OCI-LY1 (cell line): Measurements from ENCODE around the gene SFXN4.

Source experiments
- EZH2 ChIP-seq: fragments of 200-600 bp; sonication (generic), shearing (Covaris generic); IDR thresholded peaks from 2 replicates; pipeline ENCODE4 v1.8.0; 2017; ENCODE audit warnings: borderline replicate concordance, mixed run types, mild to moderate bottlenecking, antibody characterized with exemption, low read length, moderate library complexity, mixed read lengths
- TF ChIP-seq, protein P1 (sequence below): fragments of 200-600 bp; sonication (generic), shearing (Covaris generic); IDR thresholded peaks from 2 replicates; pipeline ENCODE4 v1.5.1; 2017; ENCODE audit warnings: mild to moderate bottlenecking, antibody characterized with exemption, low read length, moderate library complexity, mixed read lengths

DNA sequence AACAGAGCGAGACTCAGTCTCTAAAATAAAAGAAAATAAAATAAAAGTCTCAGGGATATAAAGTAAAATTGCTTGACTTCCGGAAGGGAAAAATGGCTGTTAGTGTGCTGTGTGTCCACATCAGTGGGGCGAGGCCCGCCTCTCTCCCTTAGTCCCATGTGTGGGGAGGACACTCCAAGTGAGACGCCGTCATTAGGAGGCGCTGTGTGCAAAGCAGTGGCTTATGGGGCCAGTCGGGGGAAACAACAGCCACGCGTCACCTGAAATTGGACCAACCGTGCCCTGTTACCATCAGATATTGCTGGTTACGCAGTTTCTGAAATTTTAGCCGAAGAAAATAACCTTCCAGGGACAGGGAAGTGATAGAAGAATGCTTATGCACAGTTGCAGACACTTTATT is 15.8 kb downstream of the SFXN4 start:
- TF ChIP-seq, protein P1, sequence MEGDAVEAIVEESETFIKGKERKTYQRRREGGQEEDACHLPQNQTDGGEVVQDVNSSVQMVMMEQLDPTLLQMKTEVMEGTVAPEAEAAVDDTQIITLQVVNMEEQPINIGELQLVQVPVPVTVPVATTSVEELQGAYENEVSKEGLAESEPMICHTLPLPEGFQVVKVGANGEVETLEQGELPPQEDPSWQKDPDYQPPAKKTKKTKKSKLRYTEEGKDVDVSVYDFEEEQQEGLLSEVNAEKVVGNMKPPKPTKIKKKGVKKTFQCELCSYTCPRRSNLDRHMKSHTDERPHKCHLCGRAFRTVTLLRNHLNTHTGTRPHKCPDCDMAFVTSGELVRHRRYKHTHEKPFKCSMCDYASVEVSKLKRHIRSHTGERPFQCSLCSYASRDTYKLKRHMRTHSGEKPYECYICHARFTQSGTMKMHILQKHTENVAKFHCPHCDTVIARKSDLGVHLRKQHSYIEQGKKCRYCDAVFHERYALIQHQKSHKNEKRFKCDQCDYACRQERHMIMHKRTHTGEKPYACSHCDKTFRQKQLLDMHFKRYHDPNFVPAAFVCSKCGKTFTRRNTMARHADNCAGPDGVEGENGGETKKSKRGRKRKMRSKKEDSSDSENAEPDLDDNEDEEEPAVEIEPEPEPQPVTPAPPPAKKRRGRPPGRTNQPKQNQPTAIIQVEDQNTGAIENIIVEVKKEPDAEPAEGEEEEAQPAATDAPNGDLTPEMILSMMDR, result peak; percentile 50; the same call in 1 of the 2 replicates
- no peak for TF ChIP-seq EZH2
